Activated CD4-positive, alpha-beta memory T cell treated with anti-CD3 and anti-CD28 coated beads, Interleukin-2, amount 10 ng/mL, durations not matched to agents 7 days and 5 days (primary cell): ENCODE data around the gene THRB. TPM values are rescaled to one million over a fixed set of nuclear protein-coding genes. Genes with fewer than 3 reads are reported as not detected.

Experiments used
- CTCF ChIA-PET: fragments of 350-600 bp; sonication (Branson Sonifier 250); formaldehyde crosslinking; loops from one replicate; lab custom pipeline; 2021; ENCODE audit warnings: antibody characterized with exemption, inconsistent platforms; lab: Charles Lee
- POLR2A ChIA-PET: fragments of 350-600 bp; sonication (Branson Sonifier 250); formaldehyde crosslinking; loops from one replicate; lab custom pipeline; 2021; ENCODE audit warnings: antibody characterized with exemption; lab: Charles Lee
- DNase-seq: peaks from one replicate; pipeline ENCODE4 v3.0.0-alpha.2; 2020
- H3K27ac Mint-ChIP-seq: one replicate; pipeline ENCODE4 v1.8.0; 2021; ENCODE audit warnings: mild to moderate bottlenecking, mixed read lengths
- H3K27me3 Mint-ChIP-seq: one replicate; pipeline ENCODE4 v1.8.0; 2021; ENCODE audit warnings: mixed read lengths
- H3K36me3 Mint-ChIP-seq: one replicate; pipeline ENCODE4 v1.8.0; 2021; ENCODE audit warnings: low read depth, mixed read lengths
- H3K4me1 Mint-ChIP-seq: one replicate; pipeline ENCODE4 v1.8.0; 2021; ENCODE audit warnings: mixed read lengths
- H3K4me3 Mint-ChIP-seq: one replicate; pipeline ENCODE4 v1.8.0; 2021; ENCODE audit warnings: mild to moderate bottlenecking, mixed read lengths
- H3K9me3 Mint-ChIP-seq: one replicate; pipeline ENCODE4 v1.8.0; 2021; ENCODE audit warnings: mixed read lengths
- total RNA-seq, 2 experiments: library from RNA; stranded (reverse); gene quantifications; one replicate each; pipeline ENCODE4 v1.2.3, GENCODE V29; 2021

Gene THRB
- total RNA-seq, 2 experiments from 2014 or later, result not detected

- CTCF ChIA-PET, result no interaction called here
- Mint-ChIP-seq H3K9me3 (no peaks in the 10 kb centered on the region), H3K4me1 (no peaks in the 10 kb centered on the region), H3K36me3 (no peaks in the 10 kb centered on the region), H3K27ac (no peak overlapping the region), H3K27me3 (no peaks in the 10 kb centered on the region), H3K4me3 (no peak overlapping the region)
- DNase-seq, result no peak
- POLR2A ChIA-PET, result no interaction called here
Observed at GRCh38 chr3:24378313-24378712, 116.3 kb downstream of the THRB start.

- no peaks in the 10 kb centered on the region for H3K27me3 Mint-ChIP-seq
- no peak overlapping the region for H3K4me3 Mint-ChIP-seq
- H3K36me3 Mint-ChIP-seq, result no peaks in the 10 kb centered on the region
- ChIA-PET POLR2A (no interaction called here), CTCF (no interaction called here)
- DNase-seq, result no peak
- H3K9me3 Mint-ChIP-seq, result no peaks in the 10 kb centered on the region
- no peaks in the 10 kb centered on the region for H3K4me1 Mint-ChIP-seq
- no peak overlapping the region for H3K27ac Mint-ChIP-seq
Observed at GRCh38 chr3:24377218-24377993, 117.2 kb downstream of the THRB start.

GRCh38 chr3:24375947-24376384 is 118.7 kb downstream of the THRB start:
- no peaks in the 10 kb centered on the region for H3K27me3 Mint-ChIP-seq
- no peak for DNase-seq
- ChIA-PET CTCF (no interaction called here), POLR2A (no interaction called here)
- no peak overlapping the region for H3K4me3 Mint-ChIP-seq
- no peaks in the 10 kb centered on the region for H3K9me3 Mint-ChIP-seq
- no peaks in the 10 kb centered on the region for H3K36me3 Mint-ChIP-seq
- no peaks in the 10 kb centered on the region for H3K4me1 Mint-ChIP-seq
- H3K27ac Mint-ChIP-seq, result no peak overlapping the region

GRCh38 chr3:24374801-24375200 is 119.8 kb downstream of the THRB start:
- Mint-ChIP-seq H3K27ac (no peak overlapping the region), H3K27me3 (no peaks in the 10 kb centered on the region), H3K36me3 (no peaks in the 10 kb centered on the region), H3K4me3 (no peak overlapping the region), H3K4me1 (no peaks in the 10 kb centered on the region), H3K9me3 (no peaks in the 10 kb centered on the region)
- POLR2A ChIA-PET, result no interaction called here
- DNase-seq, result no peak
- CTCF ChIA-PET, result no interaction called here

- ChIA-PET CTCF (no interaction called here), POLR2A (no interaction called here)
- Mint-ChIP-seq H3K27me3 (no peaks in the 10 kb centered on the region), H3K27ac (no peak overlapping the region), H3K9me3 (no peaks in the 10 kb centered on the region), H3K36me3 (no peaks in the 10 kb centered on the region), H3K4me3 (no peak overlapping the region), H3K4me1 (no peaks in the 10 kb centered on the region)
- DNase-seq, result no peak
Observed at GRCh38 chr3:24373198-24373959, 121.3 kb downstream of the THRB start.

- Mint-ChIP-seq H3K9me3 (no peaks in the 10 kb centered on the region), H3K27me3 (no peaks in the 10 kb centered on the region), H3K4me1 (no peaks in the 10 kb centered on the region), H3K36me3 (no peaks in the 10 kb centered on the region), H3K27ac (no peak overlapping the region), H3K4me3 (no peak overlapping the region)
- ChIA-PET POLR2A (no interaction called here), CTCF (no interaction called here)
- DNase-seq, result no peak
Observed at GRCh38 chr3:24372559-24373197, 122.0 kb downstream of the THRB start.

- ChIA-PET POLR2A (no interaction called here), CTCF (no interaction called here)
- H3K36me3 Mint-ChIP-seq, result no peaks in the 10 kb centered on the region
- no peaks in the 10 kb centered on the region for H3K27me3 Mint-ChIP-seq
- H3K4me3 Mint-ChIP-seq, result no peak overlapping the region
- no peak for DNase-seq
- no peak overlapping the region for H3K27ac Mint-ChIP-seq
- H3K9me3 Mint-ChIP-seq, result no peaks in the 10 kb centered on the region
- H3K4me1 Mint-ChIP-seq, result no peaks in the 10 kb centered on the region
Observed at GRCh38 chr3:24370352-24371090, 124.1 kb downstream of the THRB start.

- Mint-ChIP-seq H3K36me3 (no peaks in the 10 kb centered on the region), H3K9me3 (no peaks in the 10 kb centered on the region), H3K27me3 (no peaks in the 10 kb centered on the region), H3K27ac (no peak overlapping the region), H3K4me3 (no peak overlapping the region), H3K4me1 (no peaks in the 10 kb centered on the region)
- ChIA-PET POLR2A (no interaction called here), CTCF (no interaction called here)
- no peak for DNase-seq
Observed at GRCh38 chr3:24368605-24369004, 126.0 kb downstream of the THRB start.

- H3K9me3 Mint-ChIP-seq, result no peaks in the 10 kb centered on the region
- DNase-seq, result no peak
- POLR2A ChIA-PET, result no interaction called here
Observed at GRCh38 chr3:24367664-24368264, 126.9 kb downstream of the THRB start.

GRCh38 chr3:24367216-24367615 is 127.4 kb downstream of the THRB start:
- DNase-seq, result no peak
- Mint-ChIP-seq H3K9me3 (no peaks in the 10 kb centered on the region), H3K4me1 (no peaks in the 10 kb centered on the region), H3K27me3 (no peaks in the 10 kb centered on the region), H3K27ac (no peak overlapping the region), H3K36me3 (no peaks in the 10 kb centered on the region), H3K4me3 (no peak overlapping the region)
- CTCF ChIA-PET, result no interaction called here
- POLR2A ChIA-PET, result no interaction called here

More at GRCh38 chr3:24367664-24368264, 126.9 kb downstream of the THRB start:
- H3K36me3 Mint-ChIP-seq, result no peaks in the 10 kb centered on the region
- CTCF ChIA-PET, result no interaction called here
- H3K4me3 Mint-ChIP-seq, result no peak overlapping the region
- no peak overlapping the region for H3K27ac Mint-ChIP-seq
- H3K4me1 Mint-ChIP-seq, result no peaks in the 10 kb centered on the region
- no peaks in the 10 kb centered on the region for H3K27me3 Mint-ChIP-seq

GRCh38 chr3:24365168-24365567 is 129.5 kb downstream of the THRB start:
- H3K4me3 Mint-ChIP-seq, result no peak overlapping the region
- CTCF ChIA-PET, result no interaction called here
- no peaks in the 10 kb centered on the region for H3K9me3 Mint-ChIP-seq
- no peaks in the 10 kb centered on the region for H3K4me1 Mint-ChIP-seq
- no peak overlapping the region for H3K27ac Mint-ChIP-seq
- no peak for DNase-seq
- POLR2A ChIA-PET, result no interaction called here
- no peaks in the 10 kb centered on the region for H3K36me3 Mint-ChIP-seq
- no peaks in the 10 kb centered on the region for H3K27me3 Mint-ChIP-seq

GRCh38 chr3:24364359-24364758 is 130.3 kb downstream of the THRB start:
- Mint-ChIP-seq H3K4me1 (no peaks in the 10 kb centered on the region), H3K27ac (no peak overlapping the region), H3K4me3 (no peak overlapping the region), H3K27me3 (no peaks in the 10 kb centered on the region), H3K36me3 (no peaks in the 10 kb centered on the region), H3K9me3 (no peaks in the 10 kb centered on the region)
- CTCF ChIA-PET, result no interaction called here
- POLR2A ChIA-PET, result no interaction called here
- DNase-seq, result no peak
